Neutrophil (primary cell): ENCODE data around the gene RIMBP2.
"Not testable (repeated sequence)": the region's sequence is repeated elsewhere in the genome, so short reads cannot be mapped to it uniquely, and the experiment has no call there.

Source experiments
- H3K27ac ChIP-seq: fragments of 200-600 bp; sonication (generic); 2 replicates; pipeline ENCODE4 v1.5.1; 2016; ENCODE audit warnings: mild to moderate bottlenecking, moderate library complexity
- H3K27me3 ChIP-seq: fragments of 200-600 bp; sonication (generic); 2 replicates; pipeline ENCODE4 v1.6.0; 2016; ENCODE audit warnings: mild to moderate bottlenecking
- H3K36me3 ChIP-seq: fragments of 200-600 bp; sonication (generic); 2 replicates; pipeline ENCODE4 v1.5.1; 2017
- H3K4me1 ChIP-seq, 2 experiments: fragments of 200-600 bp in 1 of 2; sonication (generic) in 1 of 2; 1 replicate in 1 of 2; 2 replicates in 1 of 2; pipeline versions ENCODE4 v1.5.1 to v1.6.1; 2013 to 2016; ENCODE audit warnings: low read depth in 1 of 2, low read length in 1 of 2, mild to moderate bottlenecking in 1 of 2, moderate library complexity in 1 of 2; ENCODE audit not compliant: control insufficient read depth in 1 of 2, insufficient read depth in 1 of 2
- H3K4me3 ChIP-seq, 2 experiments: fragments of 200-600 bp in 1 of 2; sonication (generic) in 1 of 2; 1 replicate in 1 of 2; 2 replicates in 1 of 2; pipeline ENCODE4 v1.5.1; 2013 to 2016; ENCODE audit warnings: low read depth in 1 of 2, low read length in 1 of 2, mild to moderate bottlenecking in 1 of 2, moderate library complexity in 1 of 2
- H3K9me3 ChIP-seq: fragments of 200-600 bp; sonication (generic); 2 replicates; pipeline ENCODE4 v1.5.1; 2016
- TF ChIP-seq, protein P1 (sequence below): fragments of 200-600 bp; sonication (generic); IDR thresholded peaks from 2 replicates; pipeline ENCODE4 v1.5.1; 2016; ENCODE audit warnings: antibody characterized with exemption

Gene RIMBP2

DNA sequence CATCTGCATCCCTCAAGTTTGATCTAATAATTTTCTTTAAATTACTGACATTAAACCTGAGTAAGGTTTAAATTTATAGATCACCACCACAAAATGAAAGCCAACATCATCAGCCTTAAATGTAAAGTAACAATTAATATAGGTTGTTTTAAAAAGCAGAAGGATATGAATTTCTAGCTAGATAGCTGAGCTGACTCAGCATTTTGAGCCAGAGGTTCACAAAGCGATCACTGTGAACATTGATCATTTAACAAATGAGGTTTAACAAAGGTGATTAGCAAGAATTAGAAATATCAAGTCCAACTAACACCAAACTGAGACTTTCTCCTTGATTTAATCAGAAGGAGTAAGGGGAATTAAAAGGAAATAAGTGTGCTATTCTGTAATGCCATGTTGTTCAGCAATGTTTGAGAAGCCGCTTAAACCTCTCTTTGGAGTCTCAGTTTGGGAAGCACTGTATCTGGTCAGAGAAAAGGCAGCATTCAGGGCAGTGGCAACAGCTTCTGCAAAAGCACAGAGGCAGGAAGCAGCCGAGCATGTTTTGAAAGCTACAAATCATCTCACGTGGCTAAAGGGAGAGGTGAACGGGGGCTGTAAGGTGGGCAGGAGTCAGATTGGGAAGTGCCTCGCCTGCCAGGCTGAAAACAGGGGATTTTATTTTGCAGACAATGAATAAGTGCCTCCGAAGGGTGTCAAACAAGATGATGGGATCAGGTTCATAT lies 19.6 kb downstream of the RIMBP2 start:
- Histone ChIP-seq H3K36me3 (no peaks in the 10 kb centered on the region), H3K4me1 (no peaks in the 10 kb centered on the region), H3K9me3 (no peaks in the 10 kb centered on the region), H3K27ac (no peak overlapping the region), H3K27me3 (peaks cover 5% of the 10 kb centered on the region), H3K4me3 (no peak overlapping the region)
- TF ChIP-seq, protein P1, sequence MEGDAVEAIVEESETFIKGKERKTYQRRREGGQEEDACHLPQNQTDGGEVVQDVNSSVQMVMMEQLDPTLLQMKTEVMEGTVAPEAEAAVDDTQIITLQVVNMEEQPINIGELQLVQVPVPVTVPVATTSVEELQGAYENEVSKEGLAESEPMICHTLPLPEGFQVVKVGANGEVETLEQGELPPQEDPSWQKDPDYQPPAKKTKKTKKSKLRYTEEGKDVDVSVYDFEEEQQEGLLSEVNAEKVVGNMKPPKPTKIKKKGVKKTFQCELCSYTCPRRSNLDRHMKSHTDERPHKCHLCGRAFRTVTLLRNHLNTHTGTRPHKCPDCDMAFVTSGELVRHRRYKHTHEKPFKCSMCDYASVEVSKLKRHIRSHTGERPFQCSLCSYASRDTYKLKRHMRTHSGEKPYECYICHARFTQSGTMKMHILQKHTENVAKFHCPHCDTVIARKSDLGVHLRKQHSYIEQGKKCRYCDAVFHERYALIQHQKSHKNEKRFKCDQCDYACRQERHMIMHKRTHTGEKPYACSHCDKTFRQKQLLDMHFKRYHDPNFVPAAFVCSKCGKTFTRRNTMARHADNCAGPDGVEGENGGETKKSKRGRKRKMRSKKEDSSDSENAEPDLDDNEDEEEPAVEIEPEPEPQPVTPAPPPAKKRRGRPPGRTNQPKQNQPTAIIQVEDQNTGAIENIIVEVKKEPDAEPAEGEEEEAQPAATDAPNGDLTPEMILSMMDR: no peak

DNA sequence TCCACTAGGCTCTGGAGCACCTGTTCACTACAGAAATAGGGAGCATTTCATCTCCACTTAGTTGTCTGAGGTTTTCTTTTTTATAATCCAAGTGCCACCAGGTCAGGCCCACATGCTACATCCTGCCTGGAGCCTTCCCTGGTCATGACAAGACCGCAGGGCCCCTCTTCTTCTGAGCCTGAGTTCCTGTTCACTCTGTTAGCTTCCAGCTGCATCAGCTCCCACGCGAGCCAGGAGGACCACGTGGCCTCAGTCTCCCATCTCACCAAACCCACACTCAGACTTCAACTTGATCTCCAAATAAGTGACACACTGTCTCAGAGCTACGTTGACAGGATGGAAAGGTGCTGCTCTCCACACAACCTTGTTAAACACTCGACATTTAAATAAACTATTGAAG lies 21.0 kb downstream of the RIMBP2 start:
- TF ChIP-seq, protein P1: no peak
- H3K9me3 ChIP-seq: no peaks in the 10 kb centered on the region
- no peak overlapping the region for H3K4me3 ChIP-seq
- no peaks in the 10 kb centered on the region for H3K36me3 ChIP-seq
- no peak overlapping the region for H3K27ac ChIP-seq
- H3K27me3 ChIP-seq: peaks cover 5% of the 10 kb centered on the region
- H3K4me1 ChIP-seq: no peaks in the 10 kb centered on the region

DNA sequence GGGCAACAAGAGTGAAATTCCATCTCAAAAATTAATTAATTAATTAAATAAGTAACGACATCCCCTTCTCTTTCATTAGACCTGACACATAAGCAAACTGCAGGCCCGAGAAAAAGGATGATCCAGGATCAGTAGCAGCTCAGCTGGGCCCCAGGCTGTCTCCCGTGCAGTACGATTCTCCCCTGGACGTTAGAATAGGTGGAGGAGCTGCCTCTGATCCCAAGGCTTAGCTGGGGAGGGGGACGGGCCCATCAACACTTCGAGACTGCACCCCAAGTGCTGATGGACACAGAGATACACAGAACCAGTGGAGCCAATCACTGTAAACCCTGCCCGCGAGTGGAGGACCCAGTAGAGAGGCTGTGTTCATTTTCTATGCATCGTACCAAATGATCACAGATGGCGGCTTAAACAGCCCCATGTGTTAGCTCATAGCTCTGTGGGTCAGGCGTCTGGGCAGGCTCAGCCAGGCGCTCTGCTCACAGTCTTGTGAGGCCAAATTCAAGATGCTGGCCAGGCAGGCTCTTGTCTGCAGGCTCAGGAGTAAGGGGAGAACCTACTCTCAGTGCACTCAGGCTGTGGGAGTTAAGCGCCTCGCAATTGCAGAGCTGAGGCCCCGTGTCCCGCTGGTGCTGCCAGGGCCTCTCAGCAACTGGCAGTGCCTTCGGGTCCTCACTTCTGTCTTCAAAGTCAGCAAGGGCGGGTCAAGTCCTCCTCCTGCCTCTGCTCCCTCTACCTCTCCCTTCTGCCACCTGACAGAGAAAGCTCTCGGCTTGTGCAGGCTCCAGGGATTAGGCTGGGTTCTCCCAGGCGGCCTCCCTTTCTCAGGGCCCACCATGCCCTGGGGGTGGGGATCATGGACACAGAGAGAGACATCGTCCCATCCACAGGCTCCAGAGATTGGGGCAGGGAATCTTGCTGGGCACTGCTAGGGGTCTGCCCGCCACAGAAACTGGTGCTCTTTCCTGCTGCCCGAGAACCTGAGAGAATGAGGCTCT lies 26.4 kb downstream of the RIMBP2 start:
- no peaks in the 10 kb centered on the region for H3K4me1 ChIP-seq
- no peaks in the 10 kb centered on the region for H3K9me3 ChIP-seq
- no peak overlapping the region for H3K4me3 ChIP-seq
- H3K27me3 ChIP-seq: peaks cover 22% of the 10 kb centered on the region
- H3K36me3 ChIP-seq: no peaks in the 10 kb centered on the region
- no peak overlapping the region for H3K27ac ChIP-seq
- TF ChIP-seq, protein P1: no peak

DNA sequence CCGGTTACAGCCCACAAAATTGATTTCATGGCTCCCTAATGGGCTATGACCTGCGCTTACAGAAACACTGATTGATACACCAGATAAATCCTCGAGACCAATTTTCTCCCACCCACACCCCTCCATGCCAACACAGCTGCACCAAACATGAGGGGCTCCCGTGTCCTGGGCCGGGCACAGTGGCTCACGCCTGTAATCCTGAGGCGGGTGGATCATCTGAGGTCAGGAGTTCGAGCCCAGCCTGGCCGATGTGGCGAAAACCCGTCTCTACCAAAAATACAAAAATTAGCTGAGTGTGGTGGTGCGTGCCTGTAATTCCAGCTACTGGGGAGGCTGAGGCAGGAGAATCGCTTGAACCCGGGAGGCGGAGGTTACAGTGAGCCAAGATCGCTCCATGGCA lies 27.1 kb downstream of the RIMBP2 start:
- not testable (repeated sequence) for H3K9me3 ChIP-seq, H3K4me3 ChIP-seq, H3K4me1 ChIP-seq, H3K27ac ChIP-seq, H3K36me3 ChIP-seq
- peaks cover 22% of the 10 kb centered on the region for H3K27me3 ChIP-seq

DNA sequence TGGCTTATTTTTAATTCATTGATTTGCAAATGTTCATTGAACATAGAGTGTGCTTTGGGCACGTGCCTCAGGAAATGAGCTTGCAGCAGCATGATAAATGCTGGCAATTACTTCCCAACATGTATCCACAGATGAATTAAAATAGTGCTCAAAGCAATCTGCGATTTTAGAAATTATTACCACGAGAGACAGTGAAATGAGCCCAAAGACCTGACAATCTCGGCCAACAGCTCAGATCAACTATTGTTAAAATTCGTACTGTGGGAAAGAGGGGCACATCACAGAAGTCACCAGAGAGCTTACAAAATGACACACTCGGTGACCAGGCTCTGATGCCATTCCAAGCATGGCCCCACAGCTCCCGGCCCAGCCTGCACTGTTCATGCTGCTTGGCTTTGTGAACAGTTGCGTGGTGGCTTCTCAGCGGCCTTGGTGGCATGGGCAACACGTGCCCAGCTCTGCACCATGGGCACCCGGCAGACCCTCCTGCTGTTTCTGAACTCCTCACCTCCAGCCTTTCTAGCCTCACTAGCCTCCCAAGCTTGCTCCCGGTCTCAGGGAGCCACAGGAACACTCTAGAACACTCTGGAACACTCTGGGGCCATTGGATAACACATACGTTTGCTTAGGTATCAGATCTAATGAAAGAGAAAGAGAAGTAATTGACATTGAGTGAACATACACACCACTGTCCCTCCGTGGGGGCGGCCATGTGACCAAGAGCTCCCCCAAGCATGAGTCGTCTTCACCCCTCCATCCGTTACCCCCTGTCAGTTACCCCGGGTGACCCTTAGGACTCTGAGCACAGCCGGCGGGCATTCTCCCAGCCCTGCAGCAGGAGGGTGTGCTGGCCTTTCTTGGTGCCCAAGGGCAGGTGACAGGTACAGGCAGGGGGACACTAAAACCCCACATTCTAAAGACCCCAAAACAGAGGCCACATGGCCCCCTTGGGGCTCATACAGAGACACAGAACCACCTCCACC lies 28.0 kb downstream of the RIMBP2 start:
- Histone ChIP-seq H3K9me3 (no peaks in the 10 kb centered on the region), H3K27ac (no peak overlapping the region), H3K27me3 (peaks cover 22% of the 10 kb centered on the region), H3K4me3 (no peak overlapping the region), H3K4me1 (no peaks in the 10 kb centered on the region), H3K36me3 (no peaks in the 10 kb centered on the region)
- TF ChIP-seq, protein P1: no peak
